K562 (cell line): ENCODE data around the gene MEGF9. TPM values are rescaled to one million over a fixed set of nuclear protein-coding genes. Genes with fewer than 3 reads are reported as not detected.
A peak's percentile ranks its signal among the peaks of the same experiment; 100 is the strongest.

Experiments
- ATF7 ChIP-seq: fragments of 450-650 bp; IDR thresholded peaks from 2 replicates; pipeline ENCODE4 v1.7.1; 2014; ENCODE audit warnings: mild to moderate bottlenecking, moderate library complexity
- CBX2 ChIP-seq: fragments of 200-600 bp; sonication (generic); IDR thresholded peaks from one replicate; pipeline ENCODE4 v1.6.1; 2012; ENCODE audit warnings: mild to moderate bottlenecking, low read length, inconsistent platforms; ENCODE audit not compliant: insufficient read depth, poor library complexity, severe bottlenecking
- E2F5 ChIP-seq: sonication (generic); formaldehyde crosslinking; IDR thresholded peaks from 2 replicates; pipeline ENCODE4 v1.8.0; 2022; ENCODE audit warnings: mild to moderate bottlenecking, missing genetic modification reagents
- EP300 ChIP-seq: IDR thresholded peaks from 2 replicates; pipeline ENCODE4 v1.6.1; 2012; ENCODE audit warnings: low read length, improper control_type of control experiment
- MTA3 ChIP-seq: fragments of 450-650 bp; formaldehyde crosslinking; IDR thresholded peaks from 2 replicates; pipeline ENCODE4 v1.6.1; 2017; ENCODE audit warnings: mild to moderate bottlenecking, borderline replicate concordance
- PPARD ChIP-seq: fragments of 250-450 bp; sonication (Bioruptor Pico); IDR thresholded peaks from 2 replicates; pipeline ENCODE4 v1.8.0; 2022; ENCODE audit warnings: inconsistent platforms, mild to moderate bottlenecking, moderate library complexity
- SIRT6 ChIP-seq: IDR thresholded peaks from one replicate; pipeline ENCODE4 v1.6.1; 2012; ENCODE audit warnings: low read depth, mild to moderate bottlenecking, control low read depth, inconsistent platforms, low read length, moderate library complexity
- TCF15 ChIP-seq: fragments of 250-450 bp; sonication (Bioruptor Pico); IDR thresholded peaks from 2 replicates; pipeline ENCODE4 v1.8.0; 2022; ENCODE audit warnings: moderate library complexity, mild to moderate bottlenecking, inconsistent platforms
- TFAP4 ChIP-seq: sonication (generic); formaldehyde crosslinking; IDR thresholded peaks from 2 replicates; pipeline ENCODE4 v1.8.0; 2022; ENCODE audit warnings: missing genetic modification reagents, mild to moderate bottlenecking, moderate library complexity, borderline replicate concordance
- TSC22D4 ChIP-seq: fragments of 450-650 bp; IDR thresholded peaks from 2 replicates; pipeline ENCODE4 v1.6.1; 2016; ENCODE audit warnings: missing genetic modification characterization, missing biosample characterization, control low read depth
- U2AF2 ChIP-seq: fragments of 200-400 bp; formaldehyde crosslinking; optimal IDR thresholded peaks from 2 replicates; pipeline ENCODE3; 2017; ENCODE audit warnings: low read depth, mild to moderate bottlenecking, low read length
- ZBTB40 ChIP-seq, 2 experiments: fragments of 450-650 bp in 1 of 2; sonication (generic) in 1 of 2; formaldehyde crosslinking in 1 of 2; IDR thresholded peaks; 2 replicates each; pipeline versions ENCODE4 v1.7.1 to v1.9.0; 2016 to 2022; ENCODE audit warnings: inconsistent platforms in 1 of 2, mild to moderate bottlenecking in 1 of 2, missing genetic modification reagents in 1 of 2
- polyA plus RNA-seq, 8 experiments: library from polyadenylated mRNA; depleted of rRNA in 4 of 8; stranded (reverse) in 5 of 8; unstranded in 3 of 8; fragments of >200 nt; fragmentation: Nextera tagmentation in 2 of 8; fragmentation: Illumina TruSeq in 1 of 8; extraction: Ambion mirVana in 2 of 8; extraction: Trizol in 1 of 8; gene quantifications; 2 replicates each; pipeline versions ENCODE4 v1.2.1 to v1.2.3, GENCODE V29; 2011 to 2014; ENCODE audit warnings: inconsistent platforms in 1 of 8, missing spikeins in 1 of 8
- total RNA-seq, 7 experiments: library from RNA; depleted of rRNA in 6 of 7; stranded (reverse); fragments of >200 nt in 6 of 7; fragmentation: Illumina TruSeq in 2 of 7; extraction: Trizol in 2 of 7; gene quantifications; 2 replicates each; pipeline versions ENCODE4 v1.2.1 to v1.2.3, GENCODE V29; 2011 to 2021; ENCODE audit warnings: low replicate concordance in 1 of 7

The MEGF9 gene
- total and polyA plus RNA-seq, 9 of the 15 experiments (the other 6 are each of a cell fraction or from before 2014, with no cell fraction given), result 2.1 to 6.2 (median 3.8) TPM

- TF ChIP-seq ZBTB40 (IDR thresholded peaks at IDR 0.05) (peak; percentile 89), ZBTB40 (CRISPR knock-in tag; IDR thresholded peaks at IDR 0.05) (no peak), SIRT6 (no peak), CBX2 (no peak), MTA3 (no peak; the same call in 1 of the 2 replicates), ATF7 (peak; percentile 64), TCF15 (CRISPR knock-in tag) (no peak), U2AF2 (no peak), TFAP4 (peak; percentile 93), TSC22D4 (tag) (no peak), PPARD (CRISPR knock-in tag) (no peak), EP300 (peak; percentile 63), E2F5 (CRISPR knock-in tag) (no peak)
These were observed 134.0 kb downstream of the MEGF9 start, which contains the start of gene CDK5RAP2 (continued) for GRCh38 chr9:120580051-120580896.
